Left renal pelvis (tissue), 4 donors: ENCODE results near the gene TMCO4. TPM values are rescaled to one million over a fixed set of nuclear protein-coding genes. Genes with fewer than 3 reads are reported as not detected.
"Not testable (repeated sequence)": the region's sequence is repeated elsewhere in the genome, so short reads cannot be mapped to it uniquely, and the experiment has no call there.

Source experiments
- DNase-seq, 4 donors: peaks; one replicate each; pipeline ENCODE4 v3.0.0-alpha.2; 2013; ENCODE audit warnings: low read depth in 4 of 4, low spot score in 3 of 4
- polyA plus RNA-seq, 4 donors: library from polyadenylated mRNA; unstranded; fragments of 120-200 nt; gene quantifications; one replicate each; pipeline ENCODE4 v1.2.1, GENCODE V29; 2013; ENCODE audit not compliant: insufficient read length in 4 of 4

Gene TMCO4
- polyA plus RNA-seq, 4 donors: 5.2 to 23.8 (median 16.1) TPM

DNA sequence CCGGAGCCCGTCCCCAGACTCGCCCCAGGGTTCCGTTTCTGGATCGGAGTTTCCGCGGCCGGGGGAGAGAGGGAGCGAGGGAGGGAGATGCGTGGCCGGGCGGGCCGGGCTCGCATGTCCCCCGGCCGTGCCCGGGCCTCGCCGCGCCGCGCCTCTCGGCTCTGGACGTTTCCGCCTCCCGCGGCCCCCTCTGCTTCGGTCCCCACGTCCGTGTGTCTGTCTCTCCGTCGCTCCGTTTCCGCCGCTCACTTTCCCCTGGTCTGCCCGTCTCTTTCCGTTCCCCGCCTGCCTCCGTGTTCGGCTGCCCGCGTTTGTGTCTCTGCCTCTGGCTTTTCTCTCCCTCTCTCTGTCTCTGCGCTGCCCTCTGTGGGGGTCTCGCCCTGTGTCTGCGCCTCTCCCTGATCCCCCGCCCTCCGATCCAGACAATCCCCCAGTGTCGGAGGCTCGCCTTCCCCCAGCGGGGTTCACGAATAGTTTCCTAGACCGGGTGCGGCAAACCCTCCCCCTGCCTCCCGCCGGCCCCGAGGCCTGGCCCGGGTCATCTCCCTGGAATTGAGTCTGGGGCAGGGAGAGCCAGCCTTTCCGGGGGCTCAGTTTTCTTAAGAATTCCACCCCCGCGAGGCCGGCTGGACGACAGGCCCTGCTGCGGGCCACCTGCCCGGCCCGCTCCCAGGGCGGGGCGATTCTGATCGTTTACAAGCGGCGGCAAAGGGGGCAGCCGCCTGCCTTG lies 154.9 kb downstream of the TMCO4 start:
- no peak for DNase-seq

DNA sequence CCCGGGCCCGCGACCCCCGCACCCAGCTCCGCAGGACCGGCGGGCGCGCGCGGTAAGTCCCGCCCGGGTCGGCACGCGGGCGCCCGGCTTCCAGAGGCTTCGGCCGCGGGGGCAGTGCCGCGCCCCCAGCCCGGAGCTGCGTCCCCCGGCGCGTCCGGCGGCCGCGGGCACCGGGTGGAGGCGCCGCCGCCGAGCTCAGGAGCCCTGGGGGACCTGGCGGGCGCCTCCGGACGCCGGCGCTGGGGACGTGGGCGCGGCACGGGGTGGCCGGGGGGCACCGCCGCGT lies 155.4 kb downstream of the TMCO4 start:
- no peak for DNase-seq

DNA sequence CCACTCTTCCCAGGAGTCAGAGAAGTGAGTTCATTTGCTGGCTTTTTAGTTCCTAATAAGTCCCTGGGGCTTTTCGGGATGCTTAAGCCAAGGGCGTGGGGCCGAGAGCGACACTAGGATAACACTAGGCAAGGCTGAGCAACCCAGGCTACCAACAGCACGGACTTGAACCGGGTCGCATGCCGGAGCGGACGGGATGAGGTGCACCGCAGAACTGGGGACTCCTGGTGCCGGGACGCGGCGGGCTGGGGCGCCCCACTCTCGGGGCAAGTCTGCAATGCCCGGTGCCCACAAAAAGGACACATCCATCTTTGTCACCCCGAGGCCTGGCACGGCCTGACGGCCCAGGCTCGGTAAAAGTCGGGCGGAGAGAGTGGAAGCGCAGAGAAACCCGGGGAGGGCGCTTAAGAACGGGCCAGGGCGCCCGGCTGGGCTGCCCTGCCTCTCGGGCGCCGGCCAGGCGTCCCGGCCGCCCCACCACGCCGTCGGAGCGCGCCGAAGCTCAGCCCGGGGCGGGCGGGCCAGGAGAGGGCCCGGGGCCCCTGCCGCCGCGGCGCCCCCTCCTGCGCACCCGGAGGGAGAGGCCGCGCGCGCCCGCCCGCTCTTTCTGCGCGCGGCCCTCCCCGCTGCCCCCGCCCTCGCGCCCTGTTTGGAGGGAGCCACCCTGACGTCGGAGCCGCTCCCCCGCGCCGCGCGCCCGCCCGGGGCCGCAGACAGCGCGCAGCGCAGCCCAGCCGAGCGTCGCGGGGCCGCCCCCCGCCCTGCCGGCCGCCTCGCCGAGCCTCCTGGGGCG lies 155.9 kb downstream of the TMCO4 start, which contains the start of gene NBL1:
NBL1 (plus strand) TSS at position 710 of the 793 bp plus-strand sequence. CDS start 10,720 bp downstream, outside the sequence.
- DNase-seq: no peak

DNA sequence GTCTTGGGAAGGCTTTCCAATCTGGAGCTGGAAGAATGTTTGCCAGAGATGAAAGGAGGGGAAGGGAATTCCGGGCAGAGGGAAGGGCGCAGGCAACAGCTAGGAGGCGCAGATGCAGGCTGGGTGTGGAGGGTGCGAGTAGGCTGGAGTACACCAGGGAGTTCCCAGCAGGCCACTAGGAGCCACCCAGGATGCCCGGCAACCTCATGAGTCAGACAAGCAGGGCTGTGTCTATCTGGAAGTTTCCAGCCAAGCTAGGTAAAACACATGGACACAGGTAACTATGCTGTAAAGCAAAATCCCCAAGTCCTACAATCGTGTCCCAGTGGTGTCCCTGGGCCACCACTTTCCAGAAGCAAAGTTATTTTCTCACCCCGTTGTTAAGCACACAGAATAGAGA lies 156.6 kb downstream of the TMCO4 start:
- DNase-seq: no peak

DNA sequence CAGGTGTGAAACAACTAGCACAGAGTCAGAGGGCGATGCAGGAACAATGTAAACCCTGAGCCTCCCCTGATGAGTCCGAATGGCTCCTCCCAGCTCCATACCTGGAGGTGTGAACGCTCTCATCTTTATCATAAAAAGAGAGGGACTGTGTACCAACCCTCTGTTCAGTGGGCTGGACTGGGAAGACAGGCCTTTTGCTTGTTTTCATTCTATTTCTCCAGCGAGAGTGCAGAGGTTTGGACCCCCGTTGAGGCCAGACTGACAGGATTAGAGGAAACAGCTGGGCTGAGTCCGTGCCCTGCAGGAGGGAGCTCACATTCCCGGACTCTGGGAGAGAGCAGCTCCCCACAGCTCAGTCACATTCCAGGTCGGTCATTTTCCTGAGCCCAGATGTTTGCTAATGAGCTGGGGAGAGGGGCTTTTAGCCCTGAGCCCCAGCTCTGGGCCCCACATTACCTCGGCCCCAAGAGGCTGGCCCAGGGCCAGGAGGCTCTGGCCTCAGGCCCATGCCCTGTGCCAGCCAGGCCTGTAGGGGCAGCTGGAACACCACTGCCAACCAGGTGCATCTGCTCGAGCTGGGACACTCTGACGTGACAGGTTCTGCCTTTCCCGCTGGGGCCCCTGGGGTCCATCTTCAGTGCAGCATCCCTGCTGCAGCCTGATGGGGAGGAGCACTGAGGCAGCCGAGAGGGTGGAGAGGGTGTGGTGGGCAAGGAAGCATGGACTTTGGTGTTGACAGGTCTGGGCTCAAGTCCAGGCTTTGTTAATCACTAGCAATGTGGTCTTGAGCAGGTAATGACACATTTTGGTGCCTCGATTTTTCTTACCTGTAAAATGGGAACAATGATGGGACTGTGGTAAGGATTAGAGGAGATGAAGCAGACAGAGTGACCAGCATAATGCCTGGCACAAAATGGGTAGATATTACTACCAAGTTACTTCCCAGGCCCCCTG lies 159.1 kb downstream of the TMCO4 start:
- no peak for DNase-seq

DNA sequence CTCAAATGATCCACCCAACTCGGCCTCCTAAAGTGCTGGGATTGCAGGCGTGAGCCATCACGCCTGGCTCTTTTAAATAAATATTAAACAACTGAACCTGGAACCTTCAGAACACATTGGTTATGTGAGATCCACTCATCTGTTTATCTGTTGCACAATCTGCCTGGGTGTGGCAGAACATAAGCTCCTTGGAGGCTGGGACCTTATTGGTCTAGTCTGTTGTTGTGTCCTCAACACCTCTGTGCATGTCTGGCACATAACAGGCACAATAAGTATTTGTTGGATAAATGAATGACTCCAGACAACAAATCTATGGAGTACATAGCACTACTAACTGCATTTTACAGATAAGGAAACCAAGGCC lies 159.7 kb downstream of the TMCO4 start:
- no peak for DNase-seq

DNA sequence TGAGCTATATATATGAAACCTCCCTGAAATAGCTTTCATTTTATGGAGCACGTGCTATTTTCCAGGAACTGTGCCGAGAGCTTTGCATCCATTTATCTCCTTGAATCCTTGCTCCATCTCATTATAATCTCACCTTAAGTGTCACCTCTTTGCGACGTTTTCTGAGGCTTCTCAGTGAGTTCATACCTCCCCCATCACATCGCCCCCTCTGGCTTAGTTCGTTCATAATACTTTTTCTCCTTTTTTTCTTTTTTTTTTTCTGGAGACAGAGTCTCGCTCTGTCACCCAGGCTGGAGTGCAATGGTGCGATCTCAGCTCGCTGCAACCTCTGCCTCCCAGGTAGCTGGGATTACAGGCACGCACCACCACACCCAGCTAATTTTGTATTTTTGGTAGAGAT lies 160.5 kb downstream of the TMCO4 start:
- DNase-seq: not testable (repeated sequence)

DNA sequence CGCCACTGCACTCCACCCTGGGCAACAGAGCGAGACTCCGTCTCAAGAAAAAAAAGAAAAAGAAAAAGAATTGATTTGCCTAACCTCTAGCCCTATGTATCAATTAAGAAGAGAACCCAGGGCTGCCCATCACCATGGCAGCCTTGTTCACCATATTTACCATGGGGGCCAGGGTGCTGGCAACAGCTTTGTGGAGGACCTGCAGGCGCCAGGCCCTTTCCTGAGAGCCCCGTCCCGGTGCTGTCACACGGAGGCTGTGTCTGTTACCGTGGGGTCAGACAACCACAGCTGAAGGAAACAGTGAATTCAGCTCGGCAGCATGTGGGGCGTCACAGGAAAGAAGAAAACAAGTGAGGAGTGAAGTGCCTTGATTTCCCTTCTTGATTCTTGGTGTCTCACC lies 162.1 kb downstream of the TMCO4 start:
- no peak for DNase-seq

DNA sequence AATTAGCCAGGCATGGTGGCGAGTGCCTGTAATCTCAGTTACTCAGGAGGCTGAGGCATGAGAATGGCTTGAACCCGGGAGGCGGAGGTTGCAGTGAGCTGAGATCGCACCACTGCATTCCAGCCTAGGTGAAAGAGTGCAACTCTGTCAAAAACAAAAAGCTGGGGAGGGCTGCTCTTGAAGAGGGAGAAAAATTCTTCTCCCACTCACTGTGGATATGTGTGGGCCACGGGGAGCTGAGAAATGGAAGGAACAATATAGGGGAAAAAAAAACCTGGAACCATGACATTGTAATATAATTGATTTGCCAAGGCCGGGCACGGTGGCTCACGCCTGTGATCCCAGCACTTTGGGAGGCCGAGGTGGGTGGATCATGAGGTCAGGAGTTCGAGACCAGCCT lies 163.0 kb downstream of the TMCO4 start:
- DNase-seq: not testable (repeated sequence)

DNA sequence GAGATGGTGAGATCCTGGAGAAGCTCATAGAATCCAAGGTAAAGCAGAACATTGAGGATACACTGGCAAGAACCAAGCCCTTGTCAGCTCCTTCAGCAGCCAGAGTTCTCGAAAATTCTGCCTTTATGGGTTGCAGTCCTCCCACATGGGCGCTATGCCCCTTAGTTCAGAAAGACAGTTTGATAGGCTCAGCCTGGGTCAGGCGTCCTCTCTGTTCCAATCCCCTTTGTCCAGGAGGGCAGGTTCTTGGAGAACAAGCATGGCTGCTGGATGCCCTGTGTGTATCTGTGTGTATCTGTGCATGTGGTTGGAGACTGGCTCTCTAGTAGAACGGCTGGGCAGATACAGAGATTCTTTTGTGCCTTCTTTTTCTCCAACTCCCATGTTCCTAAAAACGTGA lies 163.7 kb downstream of the TMCO4 start:
- no peak for DNase-seq

DNA sequence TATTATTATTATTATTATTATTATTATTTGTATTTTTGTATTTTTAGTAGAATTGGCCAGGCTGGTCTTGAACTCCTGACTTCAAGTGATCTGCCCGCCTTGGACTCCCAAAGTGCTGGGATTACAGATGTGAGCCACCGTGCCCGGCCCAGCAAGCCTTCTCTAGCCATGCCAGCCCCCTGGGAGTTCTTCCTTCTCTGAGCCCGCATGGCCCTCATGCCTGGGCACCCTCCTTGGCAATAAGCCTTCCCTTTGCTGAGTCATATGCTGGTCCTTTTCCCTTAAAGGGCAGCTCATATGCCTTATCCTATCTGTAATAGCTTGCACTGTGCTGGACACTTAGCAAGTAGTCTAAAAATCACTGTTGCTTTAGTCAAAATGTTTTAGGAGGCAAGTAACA lies 164.1 kb downstream of the TMCO4 start:
- DNase-seq: no peak

DNA sequence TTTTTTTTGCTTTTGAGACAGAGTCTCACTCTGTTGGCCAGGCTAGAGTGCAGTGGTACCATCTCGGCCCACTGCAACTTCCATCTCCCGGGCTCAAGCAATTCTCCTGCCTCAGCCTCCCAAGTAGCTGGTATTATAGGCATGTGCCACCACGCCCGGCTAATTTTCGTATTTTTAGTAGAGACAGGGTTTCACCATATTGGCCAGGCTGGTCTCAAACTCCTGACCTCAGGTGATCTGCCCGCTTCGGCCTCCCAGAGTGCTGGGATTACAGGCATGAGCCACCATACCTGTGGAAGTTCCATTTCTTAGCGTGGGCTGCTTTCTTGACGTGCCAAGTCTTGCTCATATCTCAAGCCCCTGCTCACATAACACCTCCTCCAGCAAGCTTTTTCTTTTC lies 164.7 kb downstream of the TMCO4 start:
- not testable (repeated sequence) for DNase-seq

DNA sequence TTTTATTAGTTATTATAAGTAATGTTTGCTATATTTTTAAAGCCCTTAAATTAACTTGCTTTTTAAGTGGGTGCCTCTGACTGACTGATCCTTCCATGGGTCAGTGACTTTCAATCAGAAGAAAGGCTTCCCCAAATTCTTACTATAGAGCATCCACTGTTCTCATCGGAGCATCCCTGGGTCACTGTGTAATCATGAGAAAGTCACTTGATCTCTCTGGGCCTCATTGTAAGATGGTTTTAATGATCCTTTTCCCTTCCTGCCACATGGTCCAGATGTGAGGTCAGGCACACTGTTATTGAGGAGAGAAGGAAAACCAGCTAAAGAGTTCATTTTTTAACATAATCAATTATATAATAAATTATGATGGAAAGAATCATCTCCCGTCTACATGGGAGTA lies 166.6 kb downstream of the TMCO4 start:
- DNase-seq: no peak

Other genes starting within 250 kb of the TMCO4 start
- 10 to 100 TPM; 24.5 to 95.3 (median 27.5) TPM for gene NBL1, start 155.6 kb downstream of the TMCO4 start, polyA plus RNA-seq
- gene HTR6, start 135.0 kb downstream of the TMCO4 start, polyA plus RNA-seq: 1 to 10 TPM in 3 of 4 donors, not detected in 1; 1.4 to 2.0 (median 1.6) TPM
- under 1 TPM in 3 of 4 donors, not detected in 1; 0.12 to 0.34 (median 0.29) TPM for gene RNF186, start 15.4 kb upstream of the TMCO4 start, polyA plus RNA-seq
- gene OTUD3, start 82.5 kb upstream of the TMCO4 start, polyA plus RNA-seq: 10 to 100 TPM; 17.0 to 30.7 (median 21.3) TPM
- gene PLA2G2E, start 123.7 kb upstream of the TMCO4 start, polyA plus RNA-seq: not detected
- under 1 TPM in 2 of 4 donors, not detected in 2; 0.18 to 0.25 TPM for gene PLA2G2A, start 179.7 kb upstream of the TMCO4 start, polyA plus RNA-seq